Adrenal gland (tissue), 12 donors: ENCODE measurements around the gene CST9L. TPM values are rescaled to one million over a fixed set of nuclear protein-coding genes. Genes with fewer than 3 reads are reported as not detected.

Experiments used
- DNase-seq, 7 donors: peaks; one replicate each; pipeline ENCODE4 v3.0.0-alpha.2; 2019 to 2020
- H3K27ac ChIP-seq, 5 donors: fragments of 200-600 bp; sonication (generic) in 4 of 5; 1 replicate in 3 of 5; 2 replicates in 2 of 5; pipeline versions ENCODE4 v1.5.1 to v1.8.0; 2016 to 2020; ENCODE audit warnings: mild to moderate bottlenecking in 1 of 5
- H3K27me3 ChIP-seq: fragments of 200-600 bp; 2 replicates; pipeline ENCODE4 v1.8.0; 2021
- H3K36me3 ChIP-seq, 2 donors: fragments of 200-600 bp; replicated peaks in 1 of 2; 1 replicate in 1 of 2; 2 replicates in 1 of 2; pipeline versions ENCODE4 v1.5.1 to v1.8.0; 2018 to 2022
- H3K4me1 ChIP-seq, 2 donors: fragments of 200-600 bp; replicated peaks in 1 of 2; 1 replicate in 1 of 2; 2 replicates in 1 of 2; pipeline versions ENCODE4 v1.5.1 to v1.8.0; 2018 to 2021
- H3K4me3 ChIP-seq, 4 donors: fragments of 200-600 bp; sonication (generic) in 3 of 4; one replicate each; pipeline ENCODE4 v1.5.1; 2016 to 2018
- H3K9me3 ChIP-seq, 3 donors: fragments of 200-600 bp; sonication (generic) in 1 of 3; replicated peaks in 1 of 3; 1 replicate in 2 of 3; 2 replicates in 1 of 3; pipeline versions ENCODE4 v1.5.1 to v1.8.0; 2016 to 2021
- CTCF ChIP-seq, 6 experiments: fragments of 450-650 bp in 4 of 6; fragments of 200-600 bp in 2 of 6; sonication (generic) in 1 of 6; IDR thresholded peaks; 1 replicate in 5 of 6; 2 replicates in 1 of 6; pipeline versions ENCODE4 v1.5.1 to v1.8.0; 2016 to 2021; ENCODE audit warnings: antibody characterized with exemption in 6 of 6, mild to moderate bottlenecking in 2 of 6, moderate library complexity in 1 of 6
- POLR2A ChIP-seq, 2 donors: fragments of 450-650 bp; IDR thresholded peaks; one replicate each; pipeline ENCODE4 v1.6.1; 2017; ENCODE audit warnings: antibody characterized with exemption in 2 of 2, mild to moderate bottlenecking in 2 of 2, moderate library complexity in 1 of 2
- WGBS, 4 donors: extraction: QIAGEN DNeasy Blood & Tissue Kit in 2 of 4; methylation state at CpG; one replicate each; pipeline versions ENCODE4 v1.1.5 to v1.1.7; 2013 to 2017; 5-methylcytosine and 5-hydroxymethylcytosine counted together
- intact Hi-C, 2 donors: fragments of 100-400 bp; cut with DNase I; formaldehyde crosslinking; loops; one replicate each; pipeline versions ENCODE4 v1.14.1 to v1.15.0; 2022 to 2023
- polyA plus RNA-seq, 3 donors: library from polyadenylated mRNA; stranded (reverse); fragments of 200-250 nt in 2 of 3; fragments of 350-450 nt in 1 of 3; fragmentation: Illumina TruSeq in 1 of 3; extraction: RNeasy Lipid Tissue Mini Kit (QIAGEN cat#74804) in 1 of 3; gene quantifications; one replicate each; pipeline ENCODE4 v1.2.3, GENCODE V29; 2013 to 2014
- total RNA-seq, 9 donors: library from RNA; depleted of rRNA in 4 of 9; stranded (reverse); fragments of >200 nt in 4 of 9; fragments of 120-200 nt in 1 of 9; fragmentation: NEBNext Ultra II Directional in 1 of 9; extraction: Animal tissue kit (Norgen Biotek cat#: 25700) in 1 of 9; gene quantifications; one replicate each; pipeline versions ENCODE4 v1.1.0 to v1.2.4, GENCODE V29; 2013 to 2023
- donor health status: healthy with polysubstance abuse.
- donor health status: Bipolar disorder and iron deficiency.
- donor health status: DM: yes; HTN: yes; CAD: no.
- donor health status: DM: no; HTN: no; CAD: no.
- donor health status: DM: no; HTN: no; CAD: no.
- donor health status: DM: yes; HTN: yes; CAD: no.

The CST9L gene
- total and polyA plus RNA-seq, 12 donors = not detected

DNA sequence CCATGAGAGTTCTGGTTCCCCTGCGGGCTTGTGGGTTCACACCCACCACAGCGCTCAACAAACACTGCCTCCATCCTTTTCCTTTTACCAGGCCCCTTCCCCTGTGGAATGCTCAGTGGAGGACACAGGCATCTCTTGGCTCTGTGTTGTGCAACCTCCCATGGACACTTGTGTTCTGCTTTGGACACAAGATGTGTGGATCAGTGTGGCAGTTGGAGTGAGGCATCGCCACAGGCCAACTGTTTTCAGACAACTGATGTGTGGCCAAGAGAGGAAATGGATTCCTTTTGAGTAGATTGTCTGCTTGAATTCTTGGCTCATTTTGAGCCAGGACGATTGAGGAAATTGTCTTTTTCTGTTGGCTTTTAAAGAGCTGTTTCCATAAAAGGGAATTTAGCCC lies 50.6 kb downstream of the CST9L start:
- no peaks in the 10 kb centered on the region for H3K9me3 ChIP-seq
- H3K27ac ChIP-seq = no peak overlapping the region
- WGBS, 4 donors = 71 to 82% (median 78%) methylated on average over 4 of the region's 4 CpGs
- no peaks in the 10 kb centered on the region for H3K4me1 ChIP-seq
- TF ChIP-seq CTCF (IDR thresholded peaks at IDR 0.05) = no peak
- TF ChIP-seq POLR2A (IDR thresholded peaks at IDR 0.05) = no peak
- no peaks in the 10 kb centered on the region for H3K36me3 ChIP-seq
- intact Hi-C loops = no loop called here
- no peaks in the 10 kb centered on the region for H3K27me3 ChIP-seq
- no peak overlapping the region for H3K4me3 ChIP-seq
- no peak for DNase-seq

- DNase-seq = no peak
- WGBS, 4 donors = 83 to 89% (median 86%) methylated on average over 5 of the region's 5 CpGs
- no peaks in the 10 kb centered on the region for H3K27me3 ChIP-seq
- H3K27ac ChIP-seq = no peak overlapping the region
- intact Hi-C loops = no loop called here
- no peaks in the 10 kb centered on the region for H3K36me3 ChIP-seq
- no peak overlapping the region for H3K4me3 ChIP-seq
- TF ChIP-seq CTCF (IDR thresholded peaks at IDR 0.05) = no peak
- TF ChIP-seq POLR2A (IDR thresholded peaks at IDR 0.05) = no peak
- H3K4me1 ChIP-seq = no peaks in the 10 kb centered on the region
- no peaks in the 10 kb centered on the region for H3K9me3 ChIP-seq
Observed at GRCh38 chr20:23515250-23515939, 52.9 kb downstream of the CST9L start.

- TF ChIP-seq POLR2A (IDR thresholded peaks at IDR 0.05) = no peak
- no peak for TF ChIP-seq CTCF (IDR thresholded peaks at IDR 0.05)
- 41 to 74% (median 62%) methylated on average over 1 of the region's 1 CpG for WGBS, 4 donors
- H3K4me1 ChIP-seq = no peaks in the 10 kb centered on the region
- H3K36me3 ChIP-seq = no peaks in the 10 kb centered on the region
- intact Hi-C loops = no loop called here
- H3K9me3 ChIP-seq = no peaks in the 10 kb centered on the region
- no peak for DNase-seq
- H3K27ac ChIP-seq = no peak overlapping the region
- H3K27me3 ChIP-seq = no peaks in the 10 kb centered on the region
- no peak overlapping the region for H3K4me3 ChIP-seq
Observed at GRCh38 chr20:23514848-23515247, 53.4 kb downstream of the CST9L start.

Other genes with a start within 250 kb of the CST9L start
- 10 to 100 TPM; 11.1 to 43.8 (median 17.9) TPM for gene NXT1, start 217.7 kb downstream of the CST9L start, total RNA-seq
- gene NXT1, start 217.7 kb downstream of the CST9L start, polyA plus RNA-seq = 10 to 100 TPM in 2 of 3 donors, 1 to 10 TPM in 1; 9.2 to 17.0 (median 15.5) TPM
- 10 to 100 TPM; 11.1 to 31.7 (median 19.6) TPM for gene GZF1, start 206.3 kb downstream of the CST9L start, total RNA-seq
- gene GZF1, start 206.3 kb downstream of the CST9L start, polyA plus RNA-seq = 10 to 100 TPM in 1 of 3 donors, 1 to 10 TPM in 2; 8.0 to 19.5 (median 8.2) TPM
- gene NAPB, start 147.0 kb downstream of the CST9L start, total RNA-seq = 10 to 100 TPM; 13.8 to 27.5 (median 20.3) TPM
- gene NAPB, start 147.0 kb downstream of the CST9L start, polyA plus RNA-seq = 10 to 100 TPM; 11.8 to 26.8 (median 17.0) TPM
- gene CSTL1, start 128.8 kb downstream of the CST9L start, total RNA-seq = not detected
- not detected for gene CSTL1, start 128.8 kb downstream of the CST9L start, polyA plus RNA-seq
- gene CST11, start 115.6 kb downstream of the CST9L start, total RNA-seq = not detected
- not detected for gene CST11, start 115.6 kb downstream of the CST9L start, polyA plus RNA-seq
- not detected for gene CST8, start 77.4 kb downstream of the CST9L start, total RNA-seq
- not detected for gene CST8, start 77.4 kb downstream of the CST9L start, polyA plus RNA-seq
- not detected for gene CST9, start 37.4 kb upstream of the CST9L start, total RNA-seq
- gene CST9, start 37.4 kb upstream of the CST9L start, polyA plus RNA-seq = not detected
- 1,000 to 10,000 TPM in 6 of 9 donors, 100 to 1,000 TPM in 2, 10 to 100 TPM in 1; 92.4 to 1,851 (median 1,207) TPM for gene CST3, start 69.5 kb upstream of the CST9L start, total RNA-seq
- gene CST3, start 69.5 kb upstream of the CST9L start, polyA plus RNA-seq = 1,000 to 10,000 TPM in 1 of 3 donors, 100 to 1,000 TPM in 2; 320 to 1,309 (median 414) TPM
- not detected for gene CST4, start 120.6 kb upstream of the CST9L start, total RNA-seq
- gene CST4, start 120.6 kb upstream of the CST9L start, polyA plus RNA-seq = not detected
- 1 to 10 TPM in 1 of 9 donors, not detected in 8; 1.3 TPM for gene CST1, start 182.5 kb upstream of the CST9L start, total RNA-seq
- under 1 TPM in 2 of 3 donors, not detected in 1; 0.13 to 0.56 TPM for gene CST1, start 182.5 kb upstream of the CST9L start, polyA plus RNA-seq